ENCODE results near the gene HOXB9. TPM values are rescaled to one million over a fixed set of nuclear protein-coding genes. Genes with fewer than 3 reads are reported as not detected.
A peak's percentile ranks its signal among the peaks of the same experiment; 100 is the strongest.

HOXB9 gene
- total RNA-seq, 4 donors from 2014 or later = not detected

DNA sequence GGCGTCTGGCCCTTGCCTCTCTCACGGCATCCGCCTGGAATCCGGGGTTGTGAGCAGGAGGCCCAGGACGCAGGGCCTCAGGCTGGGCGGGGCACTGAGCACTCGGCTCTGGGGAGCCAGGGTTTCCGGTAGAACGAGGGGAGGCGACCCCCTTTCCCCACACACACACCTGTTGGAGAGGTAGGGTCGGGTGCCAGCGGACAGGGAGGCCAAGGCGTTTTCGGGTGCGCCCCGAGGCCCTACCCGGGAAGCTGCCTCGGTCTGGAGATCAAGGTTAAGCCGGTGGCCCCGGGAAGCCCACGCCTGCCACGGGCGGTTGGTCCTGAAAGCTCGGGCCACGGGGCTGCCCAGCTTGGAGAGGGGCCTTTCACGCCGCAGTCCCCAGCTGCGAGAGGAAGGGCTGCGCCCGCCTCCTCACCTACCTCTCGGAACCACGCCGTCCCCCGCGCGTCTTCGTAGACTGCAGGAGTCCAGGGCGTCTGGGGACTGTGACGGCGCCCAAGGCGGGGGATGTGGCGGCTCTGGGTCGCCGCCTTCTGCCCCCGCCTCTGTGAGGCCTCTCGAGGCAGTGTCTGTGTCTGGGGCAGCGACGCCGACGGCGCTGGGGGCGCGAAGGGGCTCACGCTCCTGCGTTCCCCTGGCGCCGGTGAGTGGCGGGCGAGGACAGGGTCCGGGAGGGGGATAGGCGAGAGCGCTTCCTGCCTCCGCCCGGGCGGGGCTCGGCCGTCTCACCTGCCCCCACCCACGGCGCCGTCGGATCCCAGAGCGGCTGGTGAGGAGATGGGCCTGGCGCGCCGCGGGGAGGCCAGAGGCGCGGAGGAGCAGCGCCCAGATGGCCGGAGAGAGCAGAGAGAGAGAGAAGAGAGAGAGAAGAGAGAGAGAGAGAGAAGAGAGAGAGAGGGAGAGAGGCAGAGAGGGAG, 20.3 kb upstream of the HOXB9 start:
- WGBS, 2 donors (ENCODE audit: low coverage in 1 of 2) = 0% methylated on average over 2 of the region's 80 CpGs; no CpG with 5 or more reads in 1 of the 2 donors
- no peak for ATAC-seq
- no peaks in the 10 kb centered on the region for H3K9me3 ChIP-seq
- peak overlapping the region in 1 of 2 donors; percentile 46 for H3K4me3 ChIP-seq
- H3K4me1 ChIP-seq = peaks cover 0 to 30% (median 12%) of the 10 kb centered on the region in 3 donors
- no peak overlapping the region for H3K27ac ChIP-seq
- H3K36me3 ChIP-seq = no peaks in the 10 kb centered on the region
- H3K27me3 ChIP-seq = peaks cover 100% of the 10 kb centered on the region
- no peak for TF ChIP-seq CTCF (IDR thresholded peaks at IDR 0.05)
- no peak for TF ChIP-seq EP300 (IDR thresholded peaks at IDR 0.05)
- TF ChIP-seq POLR2A (IDR thresholded peaks at IDR 0.05) = no peak
- no peak for TF ChIP-seq POLR2AphosphoS5 (IDR thresholded peaks at IDR 0.05)

DNA sequence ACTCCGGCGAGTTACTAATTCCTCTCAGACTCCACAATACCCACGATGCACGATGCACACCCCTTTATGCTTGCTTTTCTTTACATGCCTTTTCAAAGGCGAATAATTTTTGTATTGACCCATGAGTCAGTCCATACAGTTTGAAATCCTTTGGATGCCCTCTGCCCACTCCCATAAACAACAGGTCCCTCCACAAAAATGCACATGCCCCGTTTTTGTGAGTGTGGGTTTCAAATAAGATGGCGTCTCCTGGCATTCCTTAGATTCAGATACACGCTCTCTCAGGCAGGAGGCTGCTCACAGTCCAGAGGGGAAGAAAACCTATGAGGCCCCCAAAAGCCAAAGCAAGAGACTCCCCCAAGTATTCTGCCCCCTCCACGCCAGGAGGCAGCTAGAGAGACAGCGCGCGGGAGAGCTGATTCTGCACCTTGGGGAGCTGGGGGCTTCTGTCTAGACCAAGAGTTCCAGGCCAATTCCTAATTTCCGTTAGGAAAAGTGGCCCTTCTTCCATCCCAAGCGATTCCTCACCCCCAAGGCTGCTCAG, 19.6 kb upstream of the HOXB9 start:
- Histone ChIP-seq H3K27me3 (peaks cover 100% of the 10 kb centered on the region), H3K4me1 (peaks cover 0 to 30% (median 12%) of the 10 kb centered on the region in 3 donors), H3K4me3 (no peak overlapping the region), H3K27ac (no peak overlapping the region), H3K9me3 (no peaks in the 10 kb centered on the region), H3K36me3 (no peaks in the 10 kb centered on the region)
- no peak for ATAC-seq
- TF ChIP-seq CTCF (IDR thresholded peaks at IDR 0.05) (no peak), POLR2AphosphoS5 (IDR thresholded peaks at IDR 0.05) (no peak), POLR2A (IDR thresholded peaks at IDR 0.05) (no peak)
- 7 to 16% methylated on average over 6 of the region's 14 CpGs for WGBS, 2 donors (ENCODE audit: low coverage in 1 of 2)

GRCh38 chr17:48644910-48645557, 18.9 kb upstream of the HOXB9 start:
- Histone ChIP-seq H3K9me3 (no peaks in the 10 kb centered on the region), H3K27ac (no peak overlapping the region), H3K27me3 (peaks cover 100% of the 10 kb centered on the region), H3K4me3 (no peak overlapping the region), H3K36me3 (no peaks in the 10 kb centered on the region), H3K4me1 (peaks cover 0 to 30% (median 12%) of the 10 kb centered on the region in 3 donors)
- TF ChIP-seq CTCF (IDR thresholded peaks at IDR 0.05) (no peak), POLR2AphosphoS5 (IDR thresholded peaks at IDR 0.05) (no peak), EP300 (IDR thresholded peaks at IDR 0.05) (no peak), POLR2A (IDR thresholded peaks at IDR 0.05) (no peak)
- WGBS, 2 donors (ENCODE audit: low coverage in 1 of 2) = 29 to 40% methylated on average over 3 of the region's 6 CpGs
- no peak for ATAC-seq

- Histone ChIP-seq H3K36me3 (no peaks in the 10 kb centered on the region), H3K9me3 (no peaks in the 10 kb centered on the region), H3K27me3 (peaks cover 100% of the 10 kb centered on the region), H3K4me3 (no peak overlapping the region), H3K27ac (no peak overlapping the region), H3K4me1 (peaks cover 0 to 30% (median 12%) of the 10 kb centered on the region in 3 donors)
- no peak for ATAC-seq
- WGBS, 2 donors (ENCODE audit: low coverage in 1 of 2) = 80% methylated on average over 1 of the region's 1 CpG; no CpG with 5 or more reads in 1 of the 2 donors
- TF ChIP-seq POLR2AphosphoS5 (IDR thresholded peaks at IDR 0.05) (no peak), POLR2A (IDR thresholded peaks at IDR 0.05) (no peak), CTCF (IDR thresholded peaks at IDR 0.05) (no peak), EP300 (IDR thresholded peaks at IDR 0.05) (no peak)
Measured at GRCh38 chr17:48644159-48644558, 18.0 kb upstream of the HOXB9 start.
